Panc1 (cell line): ENCODE measurements around the gene TRAPPC8.

Source experiments
- POLR2AphosphoS5 ChIP-seq: IDR thresholded peaks from 2 replicates; pipeline ENCODE4 v1.6.1; 2012; ENCODE audit warnings: mild to moderate bottlenecking, low read depth, low read length, moderate library complexity
- SIN3A ChIP-seq: IDR thresholded peaks from 2 replicates; pipeline ENCODE4 v1.6.1; 2012; ENCODE audit warnings: low read depth, mild to moderate bottlenecking, low read length, moderate library complexity, borderline replicate concordance; ENCODE audit not compliant: insufficient read depth
- TCF7L2 ChIP-seq: IDR thresholded peaks from 2 replicates; pipeline ENCODE4 v1.6.1; 2011; ENCODE audit warnings: mild to moderate bottlenecking, low read depth, low read length, inconsistent platforms
- TF ChIP-seq, protein P1 (sequence below): fragments of 450-650 bp; IDR thresholded peaks from 2 replicates; pipeline ENCODE4 v1.5.1; 2017; ENCODE audit warnings: mild to moderate bottlenecking
- TF ChIP-seq, protein P2 (sequence below), 2 experiments: IDR thresholded peaks; 2 replicates each; pipeline ENCODE4 v1.6.1; 2011 to 2012; ENCODE audit warnings: low read depth in 2 of 2, control low read depth in 1 of 2, low read length in 1 of 2, mild to moderate bottlenecking in 1 of 2, moderate library complexity in 1 of 2; ENCODE audit not compliant: insufficient read depth in 1 of 2

DNA sequence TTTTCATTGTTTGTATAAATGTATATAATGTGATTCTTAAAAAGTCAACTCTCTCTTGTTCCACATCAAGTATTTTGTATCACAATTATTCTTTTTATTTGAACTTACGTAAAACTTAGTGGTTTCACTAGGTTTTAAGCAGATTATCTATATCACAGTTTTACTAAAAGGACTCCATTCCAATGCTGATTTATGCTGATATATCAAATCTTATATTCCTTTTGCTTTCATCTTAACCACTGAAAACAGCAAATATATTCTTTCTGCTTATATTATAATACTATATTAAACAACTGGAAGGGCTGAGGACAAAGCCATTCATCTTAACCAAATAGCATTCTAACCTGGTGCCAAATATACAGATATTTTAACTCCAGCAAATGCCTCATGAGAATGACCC lies 24.2 kb downstream of the TRAPPC8 start:
- TF ChIP-seq, protein P1, sequence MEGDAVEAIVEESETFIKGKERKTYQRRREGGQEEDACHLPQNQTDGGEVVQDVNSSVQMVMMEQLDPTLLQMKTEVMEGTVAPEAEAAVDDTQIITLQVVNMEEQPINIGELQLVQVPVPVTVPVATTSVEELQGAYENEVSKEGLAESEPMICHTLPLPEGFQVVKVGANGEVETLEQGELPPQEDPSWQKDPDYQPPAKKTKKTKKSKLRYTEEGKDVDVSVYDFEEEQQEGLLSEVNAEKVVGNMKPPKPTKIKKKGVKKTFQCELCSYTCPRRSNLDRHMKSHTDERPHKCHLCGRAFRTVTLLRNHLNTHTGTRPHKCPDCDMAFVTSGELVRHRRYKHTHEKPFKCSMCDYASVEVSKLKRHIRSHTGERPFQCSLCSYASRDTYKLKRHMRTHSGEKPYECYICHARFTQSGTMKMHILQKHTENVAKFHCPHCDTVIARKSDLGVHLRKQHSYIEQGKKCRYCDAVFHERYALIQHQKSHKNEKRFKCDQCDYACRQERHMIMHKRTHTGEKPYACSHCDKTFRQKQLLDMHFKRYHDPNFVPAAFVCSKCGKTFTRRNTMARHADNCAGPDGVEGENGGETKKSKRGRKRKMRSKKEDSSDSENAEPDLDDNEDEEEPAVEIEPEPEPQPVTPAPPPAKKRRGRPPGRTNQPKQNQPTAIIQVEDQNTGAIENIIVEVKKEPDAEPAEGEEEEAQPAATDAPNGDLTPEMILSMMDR = no peak
- TF ChIP-seq TCF7L2 (no peak), POLR2AphosphoS5 (no peak), SIN3A (no peak)
- TF ChIP-seq, protein P2, sequence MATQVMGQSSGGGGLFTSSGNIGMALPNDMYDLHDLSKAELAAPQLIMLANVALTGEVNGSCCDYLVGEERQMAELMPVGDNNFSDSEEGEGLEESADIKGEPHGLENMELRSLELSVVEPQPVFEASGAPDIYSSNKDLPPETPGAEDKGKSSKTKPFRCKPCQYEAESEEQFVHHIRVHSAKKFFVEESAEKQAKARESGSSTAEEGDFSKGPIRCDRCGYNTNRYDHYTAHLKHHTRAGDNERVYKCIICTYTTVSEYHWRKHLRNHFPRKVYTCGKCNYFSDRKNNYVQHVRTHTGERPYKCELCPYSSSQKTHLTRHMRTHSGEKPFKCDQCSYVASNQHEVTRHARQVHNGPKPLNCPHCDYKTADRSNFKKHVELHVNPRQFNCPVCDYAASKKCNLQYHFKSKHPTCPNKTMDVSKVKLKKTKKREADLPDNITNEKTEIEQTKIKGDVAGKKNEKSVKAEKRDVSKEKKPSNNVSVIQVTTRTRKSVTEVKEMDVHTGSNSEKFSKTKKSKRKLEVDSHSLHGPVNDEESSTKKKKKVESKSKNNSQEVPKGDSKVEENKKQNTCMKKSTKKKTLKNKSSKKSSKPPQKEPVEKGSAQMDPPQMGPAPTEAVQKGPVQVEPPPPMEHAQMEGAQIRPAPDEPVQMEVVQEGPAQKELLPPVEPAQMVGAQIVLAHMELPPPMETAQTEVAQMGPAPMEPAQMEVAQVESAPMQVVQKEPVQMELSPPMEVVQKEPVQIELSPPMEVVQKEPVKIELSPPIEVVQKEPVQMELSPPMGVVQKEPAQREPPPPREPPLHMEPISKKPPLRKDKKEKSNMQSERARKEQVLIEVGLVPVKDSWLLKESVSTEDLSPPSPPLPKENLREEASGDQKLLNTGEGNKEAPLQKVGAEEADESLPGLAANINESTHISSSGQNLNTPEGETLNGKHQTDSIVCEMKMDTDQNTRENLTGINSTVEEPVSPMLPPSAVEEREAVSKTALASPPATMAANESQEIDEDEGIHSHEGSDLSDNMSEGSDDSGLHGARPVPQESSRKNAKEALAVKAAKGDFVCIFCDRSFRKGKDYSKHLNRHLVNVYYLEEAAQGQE (IDR thresholded peaks at IDR 0.05; ENCODE audit: insufficient read depth in 1 of 2, low read depth in 2 of 2, low read length in 1 of 2) = no peak
